GM12891 (cell line): ENCODE measurements around the gene ATF1.

ENCODE experiments used
- PAX5 ChIP-seq: IDR thresholded peaks from 2 replicates; pipeline ENCODE4 v1.6.1; 2011; ENCODE audit warnings: low read length, moderate library complexity, mild to moderate bottlenecking; ENCODE audit not compliant: insufficient read depth, severe bottlenecking
- POLR2A ChIP-seq: IDR thresholded peaks from 2 replicates; pipeline ENCODE4 v1.6.1; 2011; ENCODE audit warnings: low read depth, low read length, control low read depth
- POLR2AphosphoS5 ChIP-seq: IDR thresholded peaks from 2 replicates; pipeline ENCODE4 v1.6.1; 2011; ENCODE audit warnings: low read depth, low read length, control low read depth
- SPI1 ChIP-seq: IDR thresholded peaks from 2 replicates; pipeline ENCODE4 v1.6.1; 2011; ENCODE audit warnings: low read depth, low read length, control low read depth
- TAF1 ChIP-seq: IDR thresholded peaks from 2 replicates; pipeline ENCODE4 v1.6.1; 2011; ENCODE audit warnings: low read depth, low read length, control low read depth

DNA sequence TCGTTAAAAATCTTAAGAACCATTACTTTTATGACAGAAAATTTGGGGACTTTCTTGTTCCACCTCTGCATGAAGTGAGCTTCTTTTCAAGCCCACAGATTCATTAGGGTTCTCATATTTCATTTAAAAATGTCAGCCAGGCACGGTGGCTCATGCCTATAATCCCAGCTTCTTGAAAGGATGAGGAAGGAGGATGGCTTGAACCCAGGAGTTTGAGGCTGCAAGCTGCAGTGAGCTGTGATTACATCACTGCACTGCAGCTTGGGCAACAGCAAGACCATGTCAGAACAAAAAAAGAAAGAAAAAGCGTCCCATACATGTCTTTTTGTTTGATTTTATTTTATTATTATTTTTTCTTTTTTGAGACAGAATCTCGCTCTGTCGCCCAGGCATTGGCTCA, 43.4 kb upstream of the ATF1 start:
- TF ChIP-seq TAF1 (no peak), PAX5 (no peak), POLR2A (no peak), POLR2AphosphoS5 (no peak), SPI1 (no peak)
